ENCODE results near the gene ATF7IP. TPM values are rescaled to one million over a fixed set of nuclear protein-coding genes. Genes with fewer than 3 reads are reported as not detected.

Gene ATF7IP
- total and polyA plus RNA-seq, 2 experiments from 2014 or later: 42.8 to 100 TPM

DNA sequence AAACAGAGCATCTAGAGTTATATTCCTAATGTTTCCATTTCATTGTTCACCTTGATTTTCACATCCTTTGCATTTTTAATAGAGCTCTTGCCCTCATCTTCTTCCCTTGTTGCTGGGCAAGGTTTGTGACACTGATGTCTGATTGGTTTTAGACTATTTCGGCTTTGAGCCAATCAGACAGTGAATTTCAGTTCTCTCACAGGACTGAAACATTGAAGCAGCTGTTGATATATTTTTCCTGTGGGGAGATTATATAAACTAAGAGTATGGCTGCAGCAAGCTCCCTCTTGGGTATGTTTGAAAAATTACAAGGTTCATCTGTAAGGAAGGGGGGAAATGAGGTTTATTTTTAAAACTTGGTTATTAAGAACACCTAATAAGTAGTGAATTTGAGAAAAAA lies 51.2 kb downstream of the ATF7IP start:
- no peaks in the 10 kb centered on the region for H3K27me3 ChIP-seq
- peak overlapping the region; percentile 86 for H3K27ac ChIP-seq
- H3K4me3 ChIP-seq: peak overlapping the region; percentile 27
- TF ChIP-seq, protein P1, sequence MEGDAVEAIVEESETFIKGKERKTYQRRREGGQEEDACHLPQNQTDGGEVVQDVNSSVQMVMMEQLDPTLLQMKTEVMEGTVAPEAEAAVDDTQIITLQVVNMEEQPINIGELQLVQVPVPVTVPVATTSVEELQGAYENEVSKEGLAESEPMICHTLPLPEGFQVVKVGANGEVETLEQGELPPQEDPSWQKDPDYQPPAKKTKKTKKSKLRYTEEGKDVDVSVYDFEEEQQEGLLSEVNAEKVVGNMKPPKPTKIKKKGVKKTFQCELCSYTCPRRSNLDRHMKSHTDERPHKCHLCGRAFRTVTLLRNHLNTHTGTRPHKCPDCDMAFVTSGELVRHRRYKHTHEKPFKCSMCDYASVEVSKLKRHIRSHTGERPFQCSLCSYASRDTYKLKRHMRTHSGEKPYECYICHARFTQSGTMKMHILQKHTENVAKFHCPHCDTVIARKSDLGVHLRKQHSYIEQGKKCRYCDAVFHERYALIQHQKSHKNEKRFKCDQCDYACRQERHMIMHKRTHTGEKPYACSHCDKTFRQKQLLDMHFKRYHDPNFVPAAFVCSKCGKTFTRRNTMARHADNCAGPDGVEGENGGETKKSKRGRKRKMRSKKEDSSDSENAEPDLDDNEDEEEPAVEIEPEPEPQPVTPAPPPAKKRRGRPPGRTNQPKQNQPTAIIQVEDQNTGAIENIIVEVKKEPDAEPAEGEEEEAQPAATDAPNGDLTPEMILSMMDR (IDR thresholded peaks at IDR 0.05; ENCODE audit: low read depth, low read length): peak; percentile 50
- DNase-seq (ENCODE audit: low read depth in 1 of 2, low spot score in 1 of 2): peak; percentile 74 to 92
- no peaks in the 10 kb centered on the region for H3K36me3 ChIP-seq
- H3K4me1 ChIP-seq (ENCODE audit: low read depth): peaks cover 38% of the 10 kb centered on the region
- H3K9me3 ChIP-seq (ENCODE audit: low read depth): no peaks in the 10 kb centered on the region

DNA sequence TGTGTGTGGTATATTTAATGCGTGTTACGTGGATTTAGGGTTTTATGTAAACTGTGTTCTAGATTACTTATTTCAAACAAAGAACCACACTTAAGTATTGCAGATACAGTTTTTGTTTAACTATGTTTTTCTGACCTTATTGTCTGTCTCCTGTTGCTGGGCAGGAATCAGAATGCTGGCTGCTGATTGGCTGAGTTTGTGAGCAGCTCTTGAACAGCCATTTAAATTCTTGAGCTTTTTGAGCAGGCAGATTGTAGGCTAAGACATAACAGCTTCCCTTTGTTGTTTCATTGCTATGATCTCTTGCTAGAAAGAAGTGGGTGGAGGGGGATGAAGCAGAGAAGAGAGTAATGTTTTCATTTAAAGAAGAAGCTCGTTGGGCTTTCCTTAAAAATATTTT lies 52.2 kb downstream of the ATF7IP start:
- H3K4me3 ChIP-seq: peak overlapping the region; percentile 27
- no peaks in the 10 kb centered on the region for H3K9me3 ChIP-seq (ENCODE audit: low read depth)
- DNase-seq (ENCODE audit: low read depth in 1 of 2, low spot score in 1 of 2): peak; percentile 88 to 93
- H3K4me1 ChIP-seq (ENCODE audit: low read depth): peaks cover 38% of the 10 kb centered on the region
- H3K27ac ChIP-seq: peak overlapping the region; percentile 86
- TF ChIP-seq, protein P1 (IDR thresholded peaks at IDR 0.05; ENCODE audit: low read depth, low read length): no peak
- H3K27me3 ChIP-seq: no peaks in the 10 kb centered on the region
- no peaks in the 10 kb centered on the region for H3K36me3 ChIP-seq

DNA sequence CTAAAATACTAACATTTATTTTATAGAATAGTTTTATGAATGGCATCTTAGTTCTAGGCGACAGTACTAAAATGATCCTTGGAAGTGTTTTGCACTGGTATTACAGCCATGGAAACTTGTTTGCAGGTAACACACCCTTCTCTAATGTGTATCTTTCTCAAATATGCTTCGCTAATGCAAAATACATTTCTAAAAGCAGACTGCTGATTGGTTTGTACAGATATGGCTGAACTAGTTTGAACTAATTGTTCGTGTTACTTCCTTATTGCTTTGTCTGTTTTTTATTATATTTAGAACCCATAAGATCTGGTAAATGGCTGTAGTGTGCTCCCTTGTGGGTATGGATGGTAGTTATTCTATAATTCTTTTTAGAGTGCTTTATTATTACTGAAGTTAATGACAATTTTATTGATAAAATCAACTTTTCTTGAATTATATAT lies 53.0 kb downstream of the ATF7IP start:
- Histone ChIP-seq H3K27me3 (no peaks in the 10 kb centered on the region), H3K36me3 (no peaks in the 10 kb centered on the region), H3K4me3 (peak overlapping the region; percentile 27), H3K4me1 (ENCODE audit: low read depth) (peaks cover 38% of the 10 kb centered on the region), H3K27ac (peak overlapping the region; percentile 86), H3K9me3 (ENCODE audit: low read depth) (no peaks in the 10 kb centered on the region)
- peak in 1 of 2 donors; percentile 50 for DNase-seq (ENCODE audit: low read depth in 1 of 2, low spot score in 1 of 2)
- TF ChIP-seq, protein P1 (IDR thresholded peaks at IDR 0.05; ENCODE audit: low read depth, low read length): peak; percentile 32

DNA sequence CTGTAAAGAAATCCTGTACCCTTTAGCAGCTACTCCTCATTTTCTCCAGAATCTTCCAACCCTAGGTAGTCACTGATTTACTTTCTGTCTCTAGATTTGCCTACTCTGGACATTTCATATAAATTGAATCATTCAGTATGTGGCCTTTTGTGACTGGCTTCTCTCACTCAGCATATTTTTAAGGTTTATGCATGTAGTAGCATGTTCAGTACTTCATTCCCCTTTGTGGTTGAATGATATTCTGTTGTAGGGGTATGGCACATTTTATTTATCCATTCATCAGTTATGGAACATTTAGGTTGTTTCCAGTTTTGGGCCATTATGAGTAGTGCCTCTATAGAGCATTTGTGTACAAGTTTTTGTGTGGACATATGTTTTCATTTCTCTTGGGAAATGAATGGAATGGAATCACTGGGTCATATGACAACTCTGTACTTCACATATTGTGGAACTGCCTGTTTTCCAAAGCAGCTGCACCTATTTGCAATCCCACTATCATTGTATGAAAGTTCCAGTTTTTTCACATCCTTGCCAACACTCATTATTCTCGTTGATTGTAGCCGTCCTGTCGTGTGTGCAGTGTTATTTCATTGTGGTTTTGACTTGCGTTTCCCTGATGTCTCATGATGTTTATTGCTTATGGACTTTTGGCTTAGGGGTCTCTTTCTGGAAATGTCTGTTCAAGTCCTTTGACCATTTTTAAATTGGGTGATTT lies 57.2 kb downstream of the ATF7IP start:
- Histone ChIP-seq H3K4me3 (no peak overlapping the region), H3K9me3 (ENCODE audit: low read depth) (no peaks in the 10 kb centered on the region), H3K27ac (no peak overlapping the region), H3K27me3 (no peaks in the 10 kb centered on the region), H3K4me1 (ENCODE audit: low read depth) (peaks cover 9% of the 10 kb centered on the region), H3K36me3 (peaks cover 21% of the 10 kb centered on the region)
- TF ChIP-seq, protein P1 (IDR thresholded peaks at IDR 0.05; ENCODE audit: low read depth, low read length): no peak
- DNase-seq (ENCODE audit: low read depth in 1 of 2, low spot score in 1 of 2): peak in 1 of 2 donors; percentile 14

DNA sequence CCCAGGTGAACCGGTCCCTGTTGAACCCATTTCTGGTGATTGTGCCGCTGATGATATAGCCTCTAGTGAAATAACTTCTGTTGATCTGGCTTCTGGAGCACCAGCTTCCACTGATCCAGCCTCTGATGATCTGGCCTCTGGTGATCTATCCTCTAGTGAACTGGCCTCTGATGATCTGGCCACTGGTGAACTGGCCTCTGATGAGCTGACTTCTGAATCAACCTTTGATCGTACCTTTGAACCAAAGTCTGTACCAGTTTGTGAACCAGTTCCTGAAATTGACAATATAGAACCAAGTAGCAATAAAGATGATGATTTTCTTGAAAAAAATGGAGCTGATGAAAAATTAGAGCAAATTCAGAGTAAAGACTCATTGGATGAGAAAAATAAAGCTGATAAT lies 59.1 kb downstream of the ATF7IP start:
- H3K36me3 ChIP-seq: peaks cover 23% of the 10 kb centered on the region
- no peak for DNase-seq (ENCODE audit: low read depth in 1 of 2, low spot score in 1 of 2)
- no peaks in the 10 kb centered on the region for H3K27me3 ChIP-seq
- no peak overlapping the region for H3K27ac ChIP-seq
- TF ChIP-seq, protein P1 (IDR thresholded peaks at IDR 0.05; ENCODE audit: low read depth, low read length): no peak
- H3K4me3 ChIP-seq: no peak overlapping the region
- H3K4me1 ChIP-seq (ENCODE audit: low read depth): no peaks in the 10 kb centered on the region
- no peaks in the 10 kb centered on the region for H3K9me3 ChIP-seq (ENCODE audit: low read depth)

Measured in cardiac muscle cell (in vitro differentiated cells and primary cell).